Retina (tissue), 1 donor: Measurements from ENCODE around the gene EPB41.
A peak's percentile ranks its signal among the peaks of the same experiment; 100 is the strongest.
"Not testable (repeated sequence)": the region's sequence is repeated elsewhere in the genome, so short reads cannot be mapped to it uniquely, and the experiment has no call there.

Experiments
- DNase-seq: peaks from one replicate; pipeline ENCODE4 v3.0.0-alpha.2; 2016

Gene EPB41

GRCh38 chr1:28914228-28915030, at the start of gene EPB41:
Gene EPB41, plus strand, starts transcription at chr1:28914569. Its CDS starts 72,869 bp downstream, at chr1:28987438.
- DNase-seq, result peak; percentile 95

- no peak for DNase-seq
These were observed 49.7 kb upstream of the EPB41 start for GRCh38 chr1:28864695-28865094.

GRCh38 chr1:28865997-28866650, 48.2 kb upstream of the EPB41 start:
- DNase-seq, result no peak

- no peak for DNase-seq
These were observed 46.5 kb upstream of the EPB41 start for GRCh38 chr1:28867850-28868249.

GRCh38 chr1:28869952-28870351, 44.4 kb upstream of the EPB41 start:
- no peak for DNase-seq

GRCh38 chr1:28871631-28872401, 42.6 kb upstream of the EPB41 start:
- no peak for DNase-seq

GRCh38 chr1:28875134-28875533, 39.2 kb upstream of the EPB41 start:
- not testable (repeated sequence) for DNase-seq

GRCh38 chr1:28877132-28877781, 37.1 kb upstream of the EPB41 start:
- DNase-seq, result peak; percentile 76

GRCh38 chr1:28878796-28879195, 35.6 kb upstream of the EPB41 start:
- no peak for DNase-seq

GRCh38 chr1:28882009-28882628, 32.2 kb upstream of the EPB41 start:
- DNase-seq, result peak; percentile 89

GRCh38 chr1:28883242-28883616, 31.1 kb upstream of the EPB41 start:
- DNase-seq, result no peak

GRCh38 chr1:28885472-28885877, 28.9 kb upstream of the EPB41 start:
- no peak for DNase-seq

- DNase-seq, result no peak
These were observed 28.2 kb upstream of the EPB41 start for GRCh38 chr1:28885977-28886730.

- DNase-seq, result peak; percentile 85
These were observed 27.5 kb upstream of the EPB41 start for GRCh38 chr1:28886731-28887418.

- no peak for DNase-seq
These were observed 26.9 kb upstream of the EPB41 start for GRCh38 chr1:28887419-28887834.

- peak; percentile 63 for DNase-seq
These were observed 26.3 kb upstream of the EPB41 start for GRCh38 chr1:28887835-28888682.

- no peak for DNase-seq
These were observed 25.5 kb upstream of the EPB41 start for GRCh38 chr1:28888915-28889314.

GRCh38 chr1:28889357-28889756, 25.0 kb upstream of the EPB41 start:
- DNase-seq, result no peak

- no peak for DNase-seq
These were observed 23.9 kb upstream of the EPB41 start for GRCh38 chr1:28890435-28890834.

- no peak for DNase-seq
These were observed 23.5 kb upstream of the EPB41 start for GRCh38 chr1:28890836-28891235.
